Gastroesophageal sphincter (tissue), 4 donors: ENCODE measurements around the gene SEC14L3. TPM values are rescaled to one million over a fixed set of nuclear protein-coding genes. Genes with fewer than 3 reads are reported as not detected.

ENCODE experiments used
- ATAC-seq: fragments of 150-250 bp; one replicate; pipeline ENCODE4 v1.9.1; 2016; ENCODE audit warnings: mild to moderate bottlenecking, moderate library complexity
- H3K27ac ChIP-seq, 4 donors: fragments of 200-600 bp; sonication (generic) in 3 of 4; 1 replicate in 3 of 4; 2 replicates in 1 of 4; pipeline ENCODE4 v1.5.1; 2016 to 2019
- H3K27me3 ChIP-seq: fragments of 200-600 bp; sonication (generic); one replicate; pipeline ENCODE4 v1.5.1; 2019
- H3K36me3 ChIP-seq, 2 donors: fragments of 200-600 bp; sonication (generic); one replicate each; pipeline ENCODE4 v1.5.1; 2019; ENCODE audit warnings: control low read depth in 1 of 2
- H3K4me1 ChIP-seq, 3 donors: fragments of 200-600 bp; sonication (generic); 1 replicate in 2 of 3; 2 replicates in 1 of 3; pipeline ENCODE4 v1.5.1; 2016 to 2019; ENCODE audit warnings: control low read depth in 2 of 3
- H3K4me3 ChIP-seq, 2 donors: fragments of 200-600 bp; sonication (generic); one replicate each; pipeline ENCODE4 v1.5.1; 2019; ENCODE audit warnings: mild to moderate bottlenecking in 1 of 2, moderate library complexity in 1 of 2
- H3K9me3 ChIP-seq, 3 donors: fragments of 200-600 bp; sonication (generic); one replicate each; pipeline ENCODE4 v1.5.1; 2017 to 2019; ENCODE audit warnings: control low read depth in 2 of 3
- CTCF ChIP-seq, 4 experiments: fragments of 200-600 bp in 2 of 4; fragments of 450-650 bp in 2 of 4; sonication (generic) in 1 of 4; IDR thresholded peaks; one replicate each; pipeline ENCODE4 v1.5.1; 2017 to 2019; ENCODE audit warnings: antibody characterized with exemption in 4 of 4, mild to moderate bottlenecking in 2 of 4, moderate library complexity in 2 of 4
- EP300 ChIP-seq: sonication (generic); formaldehyde crosslinking; IDR thresholded peaks from one replicate; pipeline ENCODE4 v1.6.1; 2017; ENCODE audit warnings: antibody characterized with exemption, mild to moderate bottlenecking
- POLR2A ChIP-seq, 2 donors: fragments of 450-650 bp; IDR thresholded peaks; one replicate each; pipeline ENCODE4 v1.6.1; 2017; ENCODE audit warnings: antibody characterized with exemption in 2 of 2, mild to moderate bottlenecking in 2 of 2, moderate library complexity in 1 of 2
- POLR2AphosphoS5 ChIP-seq: sonication (generic); formaldehyde crosslinking; IDR thresholded peaks from one replicate; pipeline ENCODE4 v1.6.1; 2017; ENCODE audit warnings: antibody characterized with exemption
- WGBS, 2 donors: methylation state at CpG; one replicate each; pipeline ENCODE4 v1.1.5; 2018; ENCODE audit warnings: low coverage in 1 of 2; 5-methylcytosine and 5-hydroxymethylcytosine counted together
- total RNA-seq, 4 donors: library from RNA; depleted of rRNA; stranded (reverse); fragments of >200 nt; gene quantifications; one replicate each; pipeline ENCODE4 v1.1.0, GENCODE V29; 2016

SEC14L3 gene
- total RNA-seq, 4 donors from 2014 or later = not detected

DNA sequence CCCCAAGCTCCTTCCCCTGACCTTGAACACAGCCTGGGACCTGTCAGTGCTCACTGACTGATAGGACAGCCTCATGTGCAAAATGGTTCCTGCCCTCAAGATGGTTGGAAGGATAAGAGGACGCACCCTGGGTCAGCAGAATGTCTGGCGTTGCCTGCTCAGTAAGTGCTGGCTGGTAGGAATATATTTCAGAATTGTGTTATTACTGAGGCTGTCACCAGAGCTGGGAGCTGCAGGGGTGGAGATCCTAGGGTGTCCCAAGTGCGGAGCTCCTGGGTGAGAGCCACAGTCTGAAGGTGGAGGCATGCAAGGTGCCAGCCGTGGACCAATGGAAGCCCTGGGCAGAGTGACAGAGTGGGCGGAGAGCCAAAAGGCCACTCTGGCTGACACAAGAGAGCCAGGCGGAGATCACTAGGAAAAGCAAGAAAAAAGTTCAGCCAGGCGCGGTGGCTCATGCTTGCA, 34.7 kb upstream of the SEC14L3 start:
- ATAC-seq = no peak
- H3K36me3 ChIP-seq = no peaks in the 10 kb centered on the region
- WGBS, 2 donors = 81 to 92% methylated on average over 2 to 5 of the region's 8 CpGs

GRCh38 chr22:30503551-30503950, 31.7 kb upstream of the SEC14L3 start:
- Histone ChIP-seq H3K27ac (no peak overlapping the region), H3K27me3 (peaks cover 75% of the 10 kb centered on the region), H3K9me3 (no peaks in the 10 kb centered on the region), H3K4me1 (peaks cover 0 to 7% (median 0%) of the 10 kb centered on the region in 3 donors), H3K36me3 (no peaks in the 10 kb centered on the region), H3K4me3 (no peak overlapping the region)
- 62 to 80% methylated on average over 5 to 6 of the region's 12 CpGs for WGBS, 2 donors
- ATAC-seq = no peak
- TF ChIP-seq CTCF (IDR thresholded peaks at IDR 0.05) (no peak), EP300 (no peak), POLR2AphosphoS5 (no peak), POLR2A (IDR thresholded peaks at IDR 0.05) (no peak)

More for the DNA sequence above, 34.7 kb upstream of the SEC14L3 start:
- H3K27ac ChIP-seq = no peak overlapping the region
- no peak for TF ChIP-seq EP300
- no peak for TF ChIP-seq POLR2A (IDR thresholded peaks at IDR 0.05)
- no peak for TF ChIP-seq CTCF (IDR thresholded peaks at IDR 0.05)
- TF ChIP-seq POLR2AphosphoS5 = no peak
- H3K4me3 ChIP-seq = no peak overlapping the region
- peaks cover 78% of the 10 kb centered on the region for H3K27me3 ChIP-seq
- H3K4me1 ChIP-seq = peaks cover 0 to 7% (median 0%) of the 10 kb centered on the region in 3 donors
- H3K9me3 ChIP-seq = no peaks in the 10 kb centered on the region

DNA sequence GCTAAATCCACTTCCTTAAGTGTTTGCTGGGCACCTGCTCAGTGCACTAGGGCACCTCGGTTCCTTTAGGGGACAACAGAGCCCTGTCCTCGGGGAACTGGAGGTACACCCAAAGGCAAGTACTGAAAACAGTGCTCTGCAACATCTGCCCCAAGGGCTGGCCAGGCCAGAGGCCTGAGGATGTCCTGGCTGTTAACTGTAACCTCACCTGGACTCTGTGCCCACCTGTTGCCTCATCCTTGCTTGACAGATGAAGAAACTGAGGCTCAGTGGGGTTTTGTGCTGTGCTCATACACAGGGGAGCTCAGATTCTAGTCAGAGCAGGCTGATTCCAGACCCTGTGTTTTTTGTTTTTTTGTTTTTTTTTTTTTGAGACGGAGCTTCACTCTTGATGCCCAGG, 31.1 kb upstream of the SEC14L3 start:
- 67% methylated on average over 1 of the region's 3 CpGs for WGBS, 2 donors
- no peaks in the 10 kb centered on the region for H3K36me3 ChIP-seq
- H3K27me3 ChIP-seq = peaks cover 70% of the 10 kb centered on the region
- no peak overlapping the region for H3K4me3 ChIP-seq
- H3K27ac ChIP-seq = no peak overlapping the region
- TF ChIP-seq POLR2AphosphoS5 (no peak), EP300 (no peak), POLR2A (IDR thresholded peaks at IDR 0.05) (no peak), CTCF (IDR thresholded peaks at IDR 0.05) (no peak)
- H3K4me1 ChIP-seq = peaks cover 0 to 7% (median 0%) of the 10 kb centered on the region in 3 donors
- no peak for ATAC-seq
- H3K9me3 ChIP-seq = no peaks in the 10 kb centered on the region

DNA sequence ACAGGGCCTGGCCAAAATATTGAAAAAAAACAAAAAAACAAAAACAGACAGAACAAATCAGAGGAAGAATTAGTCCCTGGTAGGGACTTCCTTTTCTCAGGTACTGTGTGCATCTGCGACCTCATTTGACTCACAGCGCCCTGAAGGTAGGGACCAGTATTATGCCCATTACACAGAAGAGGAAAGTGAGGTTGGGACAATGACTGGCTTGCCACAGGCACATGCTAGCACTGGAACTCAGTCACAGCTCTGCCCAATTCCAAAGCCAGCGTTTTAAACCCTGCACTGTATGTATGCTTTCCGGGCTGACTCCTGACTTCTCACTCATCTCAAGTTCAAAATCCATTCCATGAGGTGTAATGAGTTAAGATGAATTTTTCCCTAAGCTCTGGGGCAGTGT, 30.3 kb upstream of the SEC14L3 start:
- Histone ChIP-seq H3K4me1 (peaks cover 0 to 7% (median 0%) of the 10 kb centered on the region in 3 donors), H3K27ac (no peak overlapping the region), H3K27me3 (peaks cover 63% of the 10 kb centered on the region), H3K9me3 (no peaks in the 10 kb centered on the region), H3K4me3 (no peak overlapping the region), H3K36me3 (no peaks in the 10 kb centered on the region)
- WGBS, 2 donors = 82 to 89% methylated on average over 4 of the region's 4 CpGs
- TF ChIP-seq CTCF (IDR thresholded peaks at IDR 0.05) = no peak
- no peak for TF ChIP-seq POLR2AphosphoS5
- TF ChIP-seq EP300 = no peak
- no peak for TF ChIP-seq POLR2A (IDR thresholded peaks at IDR 0.05)
- no peak for ATAC-seq

- no peaks in the 10 kb centered on the region for H3K36me3 ChIP-seq
- ATAC-seq = no peak
- no peak overlapping the region for H3K4me3 ChIP-seq
- H3K9me3 ChIP-seq = no peaks in the 10 kb centered on the region
- H3K27ac ChIP-seq = no peak overlapping the region
- WGBS, 2 donors = 79 to 100% methylated on average over 1 to 4 of the region's 6 CpGs
- H3K4me1 ChIP-seq = peaks cover 0 to 6% (median 0%) of the 10 kb centered on the region in 3 donors
- H3K27me3 ChIP-seq = peaks cover 48% of the 10 kb centered on the region
- TF ChIP-seq POLR2AphosphoS5 (no peak), EP300 (no peak), POLR2A (IDR thresholded peaks at IDR 0.05) (no peak), CTCF (IDR thresholded peaks at IDR 0.05) (no peak)
Measured at GRCh38 chr22:30500628-30501027, 28.8 kb upstream of the SEC14L3 start.
